GM10248 (cell line): Measurements from ENCODE around the gene STARD4.

Source experiments
- CTCF ChIA-PET: fragments of 300-600 bp; sonication (Branson Sonifier 250); formaldehyde crosslinking; extraction: SDS; loops from one replicate; lab custom pipeline; 2021; ENCODE audit warnings: antibody characterized with exemption; lab: Yijun Ruan, JAX
- POLR2A ChIA-PET: fragments of 350-650 bp; sonication (Branson Sonifier 250); formaldehyde crosslinking; extraction: SDS; loops from one replicate; lab custom pipeline; 2020; ENCODE audit warnings: antibody characterized with exemption; lab: Yijun Ruan, JAX
- DNase-seq: peaks from one replicate; pipeline ENCODE4 v3.0.0; 2012; ENCODE audit errors: extremely low spot score
- CTCF ChIP-seq: IDR thresholded peaks from 2 replicates; pipeline ENCODE4 v1.5.1; 2012; ENCODE audit warnings: mild to moderate bottlenecking, low read depth; ENCODE audit errors: extremely low read depth, missing control alignments, control extremely low read depth

STARD4 gene

GRCh38 chr5:111535879-111536549 lies 23.7 kb upstream of the STARD4 start:
- ChIA-PET POLR2A (no interaction called here), CTCF (interaction anchor here (1.4 kb wide), 1 partner anchor 12 kb away, joined by 3 read pairs; no protein-coding TSS in a partner anchor)
- TF ChIP-seq CTCF = no peak
- no peak for DNase-seq

- no peak for TF ChIP-seq CTCF
- DNase-seq = no peak
- ChIA-PET CTCF (interaction anchor here (0.7 to 4.2 kb wide), 14 partner anchors 9 to 639 kb away, joined by 3 to 40 read pairs (median 8); no protein-coding TSS in a partner anchor), POLR2A (no interaction called here)
Measured at GRCh38 chr5:111532886-111533582, 20.7 kb upstream of the STARD4 start.

GRCh38 chr5:111530298-111530740 lies 18.0 kb upstream of the STARD4 start:
- ChIA-PET CTCF (interaction anchor here (1.3 to 4.2 kb wide), 6 partner anchors 12 to 616 kb away, joined by 4 to 40 read pairs (median 16); no protein-coding TSS in a partner anchor), POLR2A (no interaction called here)
- DNase-seq = peak; percentile 43
- no peak for TF ChIP-seq CTCF

GRCh38 chr5:111528056-111528455 lies 15.7 kb upstream of the STARD4 start:
- no peak for TF ChIP-seq CTCF
- ChIA-PET CTCF (interaction anchor here (1.3 kb wide), 1 partner anchor 10 kb away, joined by 5 read pairs; no protein-coding TSS in a partner anchor), POLR2A (no interaction called here)
- no peak for DNase-seq

GRCh38 chr5:111520908-111521307 lies 8.6 kb upstream of the STARD4 start:
- CTCF ChIA-PET = interaction anchor here (1.0 to 1.7 kb wide), 2 partner anchors 11 to 626 kb away, joined by 3 to 19 read pairs; no protein-coding TSS in a partner anchor

More at GRCh38 chr5:111520908-111521307, 8.6 kb upstream of the STARD4 start:
- POLR2A ChIA-PET = no interaction called here
- no peak for DNase-seq
- TF ChIP-seq CTCF = no peak
